H9 (cell line): Measurements from ENCODE around the gene DHRS7B. TPM values are rescaled to one million over a fixed set of nuclear protein-coding genes. Genes with fewer than 3 reads are reported as not detected.
A peak's percentile ranks its signal among the peaks of the same experiment; 100 is the strongest.

Experiments used
- DNase-seq: peaks from one replicate; pipeline ENCODE4 v3.0.0-alpha.2; 2017
- H2AFZ ChIP-seq: one replicate; pipeline ENCODE4 v1.6.1; 2013; ENCODE audit warnings: mild to moderate bottlenecking, low read length, control low read depth, moderate library complexity
- H2AK5ac ChIP-seq: 2 replicates; pipeline ENCODE4 v1.6.1; 2013; ENCODE audit warnings: low read length, control low read depth, mixed read lengths; ENCODE audit not compliant: insufficient read length
- H2BK120ac ChIP-seq: one replicate; pipeline ENCODE4 v1.6.1; 2013; ENCODE audit warnings: low read depth, mild to moderate bottlenecking, low read length, control low read depth, inconsistent platforms; ENCODE audit not compliant: poor library complexity, severe bottlenecking
- H2BK12ac ChIP-seq: 2 replicates; pipeline ENCODE4 v1.6.1; 2013; ENCODE audit warnings: low read length, control low read depth, mixed read lengths, low read depth; ENCODE audit not compliant: insufficient read length
- H2BK15ac ChIP-seq: 2 replicates; pipeline ENCODE4 v1.6.1; 2013; ENCODE audit warnings: low read depth, low read length, control low read depth
- H2BK20ac ChIP-seq: one replicate; pipeline ENCODE4 v1.6.1; 2013; ENCODE audit warnings: low read depth, mild to moderate bottlenecking, low read length, control low read depth, inconsistent platforms; ENCODE audit not compliant: poor library complexity, severe bottlenecking
- H2BK5ac ChIP-seq: 2 replicates; pipeline ENCODE4 v1.6.1; 2013; ENCODE audit warnings: low read length, control low read depth, mixed read lengths; ENCODE audit not compliant: insufficient read length
- H3K14ac ChIP-seq: 2 replicates; pipeline ENCODE4 v1.6.1; 2013; ENCODE audit warnings: low read length, control low read depth; ENCODE audit not compliant: insufficient read depth
- H3K18ac ChIP-seq: 2 replicates; pipeline ENCODE4 v1.6.1; 2013; ENCODE audit warnings: low read depth, mild to moderate bottlenecking, mixed read lengths, low read length, control low read depth; ENCODE audit not compliant: insufficient read length
- H3K23ac ChIP-seq: 2 replicates; pipeline ENCODE4 v1.6.1; 2013; ENCODE audit warnings: low read length, control low read depth, mixed read lengths, low read depth; ENCODE audit not compliant: insufficient read length
- H3K23me2 ChIP-seq: 2 replicates; pipeline ENCODE4 v1.6.1; 2013; ENCODE audit warnings: low read depth, mild to moderate bottlenecking, mixed read lengths, low read length, control low read depth; ENCODE audit not compliant: insufficient read length, poor library complexity, severe bottlenecking
- H3K27ac ChIP-seq: 2 replicates; pipeline ENCODE4 v1.5.1; 2013; ENCODE audit warnings: low read length, control low read depth, mixed read lengths, low read depth; ENCODE audit not compliant: insufficient read length
- H3K27me3 ChIP-seq: 2 replicates; pipeline ENCODE4 v1.6.1; 2013; ENCODE audit warnings: low read length, control low read depth, inconsistent platforms; ENCODE audit not compliant: insufficient read depth
- H3K4ac ChIP-seq: 2 replicates; pipeline ENCODE4 v1.6.1; 2013; ENCODE audit warnings: low read depth, mild to moderate bottlenecking, control low read depth, inconsistent platforms, low read length, moderate library complexity
- H3K4me1 ChIP-seq: 2 replicates; pipeline ENCODE4 v1.6.1; 2013; ENCODE audit warnings: low read length, control low read depth, inconsistent platforms; ENCODE audit not compliant: insufficient read depth
- H3K4me2 ChIP-seq: 2 replicates; pipeline ENCODE4 v1.6.1; 2013; ENCODE audit warnings: low read length, control low read depth, mixed read lengths; ENCODE audit not compliant: insufficient read length, insufficient read depth
- H3K56ac ChIP-seq: 2 replicates; pipeline ENCODE4 v1.6.1; 2013; ENCODE audit warnings: low read depth, mild to moderate bottlenecking, mixed read lengths, low read length, control low read depth; ENCODE audit not compliant: insufficient read length
- H3K79me1 ChIP-seq: 2 replicates; pipeline ENCODE4 v1.6.1; 2013; ENCODE audit warnings: low read depth, mild to moderate bottlenecking, moderate library complexity, low read length, control low read depth, inconsistent platforms; ENCODE audit not compliant: insufficient read depth, poor library complexity, severe bottlenecking
- H3K79me2 ChIP-seq: 2 replicates; pipeline ENCODE4 v1.6.1; 2013; ENCODE audit warnings: low read length, control low read depth, inconsistent platforms; ENCODE audit not compliant: insufficient read depth
- H3K9ac ChIP-seq: 2 replicates; pipeline ENCODE4 v1.6.1; 2013; ENCODE audit warnings: low read length, control low read depth, mixed read lengths; ENCODE audit not compliant: insufficient read length; ENCODE audit errors: extremely low read depth
- H3K9me3 ChIP-seq: one replicate; pipeline ENCODE4 v1.6.1; 2013; ENCODE audit warnings: low read depth, low read length, inconsistent platforms; ENCODE audit not compliant: control insufficient read depth
- H3T11ph ChIP-seq: one replicate; pipeline ENCODE4 v1.6.1; 2013; ENCODE audit warnings: mild to moderate bottlenecking, low read length, control low read depth, inconsistent platforms
- H4K20me1 ChIP-seq: one replicate; pipeline ENCODE4 v1.6.1; 2013; ENCODE audit not compliant: control insufficient read depth, insufficient read length, insufficient read depth
- H4K5ac ChIP-seq: 2 replicates; pipeline ENCODE4 v1.6.1; 2013; ENCODE audit warnings: low read depth, mild to moderate bottlenecking, mixed read lengths, low read length, control low read depth; ENCODE audit not compliant: insufficient read length
- H4K8ac ChIP-seq: replicated peaks from 2 replicates; pipeline ENCODE4 v1.6.1; 2013; ENCODE audit warnings: low read length, control low read depth, mixed read lengths, low read depth; ENCODE audit not compliant: insufficient read length
- H4K91ac ChIP-seq: 2 replicates; pipeline ENCODE4 v1.6.1; 2013; ENCODE audit warnings: low read depth, mild to moderate bottlenecking, moderate library complexity, mixed read lengths, low read length, control low read depth; ENCODE audit not compliant: insufficient read length
- H3K27ac Mint-ChIP-seq, 3 experiments: 2 replicates in 2 of 3; 3 replicates in 1 of 3; pipeline ENCODE4 v1.8.0; 2020 to 2021; ENCODE audit warnings: mixed read lengths in 3 of 3, mild to moderate bottlenecking in 1 of 3, moderate library complexity in 1 of 3
- H3K27me3 Mint-ChIP-seq: 2 replicates; pipeline ENCODE4 v1.8.0; 2021; ENCODE audit warnings: low read depth, mild to moderate bottlenecking, moderate library complexity, mixed read lengths
- H3K36me3 Mint-ChIP-seq, 3 experiments: 2 replicates in 2 of 3; 3 replicates in 1 of 3; pipeline ENCODE4 v1.8.0; 2020 to 2021; ENCODE audit warnings: low read depth in 3 of 3, mixed read lengths in 3 of 3; ENCODE audit not compliant: insufficient read depth in 1 of 3
- H3K4me1 Mint-ChIP-seq, 2 experiments: 2 replicates each; pipeline ENCODE4 v1.8.0; 2020; ENCODE audit warnings: mixed read lengths in 2 of 2
- H3K4me3 Mint-ChIP-seq, 2 experiments: 2 replicates in 1 of 2; 3 replicates in 1 of 2; pipeline ENCODE4 v1.8.0; 2020 to 2021; ENCODE audit warnings: mild to moderate bottlenecking in 2 of 2, mixed read lengths in 2 of 2, moderate library complexity in 1 of 2
- H3K9me3 Mint-ChIP-seq, 2 experiments: 2 replicates in 1 of 2; 3 replicates in 1 of 2; pipeline ENCODE4 v1.8.0; 2020; ENCODE audit warnings: mild to moderate bottlenecking in 2 of 2, mixed read lengths in 2 of 2, moderate library complexity in 1 of 2
- WGBS: extraction: QIAGEN DNeasy Blood & Tissue Kit; methylation state at CpG from one replicate; pipeline ENCODE4 v1.1.7; 2013; ENCODE audit warnings: missing lambda C conversion rate, low lambda C conversion rate, mixed read lengths; ENCODE audit not compliant: insufficient read length; ENCODE audit errors: extremely low coverage; 5-methylcytosine and 5-hydroxymethylcytosine counted together
- total RNA-seq: library from RNA; stranded (reverse); gene quantifications from 2 replicates; pipeline ENCODE4 v1.2.1, GENCODE V29; 2021
- TF ChIP-seq, protein P1 (sequence below): fragments of 200-600 bp; sonication (generic); conservative IDR thresholded peaks from 3 replicates; pipeline ENCODE4 v1.8.0; 2021; ENCODE audit warnings: antibody characterized with exemption, mild to moderate bottlenecking

Gene DHRS7B
- total RNA-seq, 1 experiment from 2014 or later = 20.3 TPM

DNA sequence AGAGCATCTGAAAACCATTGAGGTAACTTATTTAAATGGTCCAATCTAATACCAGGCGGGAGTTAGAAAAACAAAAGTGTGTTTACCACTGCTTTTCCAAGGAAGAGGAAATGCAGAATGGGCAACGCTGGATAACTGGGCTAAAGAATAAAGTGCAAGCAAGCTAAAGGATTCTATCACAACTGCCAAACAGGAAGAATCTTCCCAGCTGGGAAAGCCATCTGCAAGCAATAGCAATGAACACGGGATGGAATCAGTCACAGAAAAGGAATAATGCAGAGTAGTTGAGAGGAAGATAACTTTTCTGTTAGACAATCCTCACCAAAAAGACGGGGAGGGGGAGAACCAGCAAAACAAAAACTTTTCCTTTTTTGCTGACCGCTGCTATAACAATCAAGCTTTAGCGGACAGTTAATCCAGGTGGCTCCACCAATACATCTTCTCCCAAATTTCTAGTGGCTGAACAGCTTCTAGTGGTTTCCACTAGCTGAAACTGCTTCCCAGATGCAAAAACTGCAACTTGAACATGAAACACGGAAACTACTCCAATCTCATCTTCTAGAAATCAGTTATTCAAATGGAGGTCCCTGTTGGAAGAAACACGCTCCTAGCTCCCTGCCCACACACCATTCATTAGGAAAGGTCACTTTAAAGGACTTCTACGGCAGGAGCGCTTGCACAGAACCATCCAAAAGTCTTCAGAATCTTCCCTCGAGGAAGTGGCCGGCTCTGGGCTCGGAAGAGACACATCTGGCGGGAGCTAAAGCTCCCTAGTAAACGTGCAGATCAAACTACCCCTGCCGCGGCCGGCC lies 86.3 kb downstream of the DHRS7B start:
- no peak overlapping the region for H2BK5ac ChIP-seq
- TF ChIP-seq, protein P1, sequence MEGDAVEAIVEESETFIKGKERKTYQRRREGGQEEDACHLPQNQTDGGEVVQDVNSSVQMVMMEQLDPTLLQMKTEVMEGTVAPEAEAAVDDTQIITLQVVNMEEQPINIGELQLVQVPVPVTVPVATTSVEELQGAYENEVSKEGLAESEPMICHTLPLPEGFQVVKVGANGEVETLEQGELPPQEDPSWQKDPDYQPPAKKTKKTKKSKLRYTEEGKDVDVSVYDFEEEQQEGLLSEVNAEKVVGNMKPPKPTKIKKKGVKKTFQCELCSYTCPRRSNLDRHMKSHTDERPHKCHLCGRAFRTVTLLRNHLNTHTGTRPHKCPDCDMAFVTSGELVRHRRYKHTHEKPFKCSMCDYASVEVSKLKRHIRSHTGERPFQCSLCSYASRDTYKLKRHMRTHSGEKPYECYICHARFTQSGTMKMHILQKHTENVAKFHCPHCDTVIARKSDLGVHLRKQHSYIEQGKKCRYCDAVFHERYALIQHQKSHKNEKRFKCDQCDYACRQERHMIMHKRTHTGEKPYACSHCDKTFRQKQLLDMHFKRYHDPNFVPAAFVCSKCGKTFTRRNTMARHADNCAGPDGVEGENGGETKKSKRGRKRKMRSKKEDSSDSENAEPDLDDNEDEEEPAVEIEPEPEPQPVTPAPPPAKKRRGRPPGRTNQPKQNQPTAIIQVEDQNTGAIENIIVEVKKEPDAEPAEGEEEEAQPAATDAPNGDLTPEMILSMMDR = no peak
- no peak overlapping the region for H4K8ac ChIP-seq
- peaks cover 3% of the 10 kb centered on the region for H4K20me1 ChIP-seq
- peaks cover 17% of the 10 kb centered on the region for H3K23me2 ChIP-seq
- no peak overlapping the region for H3K23ac ChIP-seq
- no peak overlapping the region for H2AK5ac ChIP-seq
- no peak overlapping the region for H4K5ac ChIP-seq
- peaks cover 4% of the 10 kb centered on the region for H3K79me1 ChIP-seq
- H3K9ac ChIP-seq = peak overlapping the region; percentile 95
- H2BK15ac ChIP-seq = no peak overlapping the region
- H3K4me2 ChIP-seq = peak overlapping the region; percentile 97
- H3K4ac ChIP-seq = no peak overlapping the region
- H2BK120ac ChIP-seq = no peak overlapping the region
- no peak overlapping the region for H3K56ac ChIP-seq
- H3T11ph ChIP-seq = no peak overlapping the region
- WGBS = no CpG with 5 or more reads among the region's 18 CpGs
- Mint-ChIP-seq H3K36me3 (peaks cover 9 to 25% (median 11%) of the 10 kb centered on the region in 3 experiments; a peak in 6 of 7 replicates), H3K27ac (peak overlapping the region in 2 of 3 experiments; percentile 95 to 99; a peak in 5 of 7 replicates), H3K27me3 (no peaks in the 10 kb centered on the region; the same call in 1 of the 2 replicates), H3K9me3 (no peaks in the 10 kb centered on the region), H3K4me1 (peaks cover 45 to 47% of the 10 kb centered on the region in 2 experiments), H3K4me3 (peak overlapping the region; percentile 93 to 97)
- H3K27ac ChIP-seq = no peak overlapping the region
- H2BK20ac ChIP-seq = no peak overlapping the region
- DNase-seq = no peak
- H4K91ac ChIP-seq = no peak overlapping the region
- no peaks in the 10 kb centered on the region for H3K9me3 ChIP-seq
- H3K27me3 ChIP-seq = no peaks in the 10 kb centered on the region
- peaks cover 53% of the 10 kb centered on the region for H3K79me2 ChIP-seq
- no peak overlapping the region for H3K18ac ChIP-seq
- H2BK12ac ChIP-seq = no peak overlapping the region
- peak overlapping the region; percentile 94; the same call in 1 of the 2 replicates for H3K14ac ChIP-seq
- peaks cover 2% of the 10 kb centered on the region; the same call in 1 of the 2 replicates for H3K4me1 ChIP-seq
- no peak overlapping the region for H2AFZ ChIP-seq
